HepG2 (cell line): ENCODE measurements around the gene BCKDHB.

Experiments used
- ATF3 ChIP-seq: sonication (generic); formaldehyde crosslinking; IDR thresholded peaks from 2 replicates; pipeline ENCODE4 v1.4.0; 2020; ENCODE audit warnings: missing genetic modification reagents
- DPF2 ChIP-seq: sonication (generic); formaldehyde crosslinking; IDR thresholded peaks from 2 replicates; pipeline ENCODE4 v1.4.0; 2020; ENCODE audit warnings: mild to moderate bottlenecking, low read depth, missing genetic modification reagents, borderline replicate concordance
- MAFG ChIP-seq: sonication (generic); formaldehyde crosslinking; IDR thresholded peaks from 2 replicates; pipeline ENCODE4 v1.5.1; 2020; ENCODE audit warnings: mild to moderate bottlenecking, missing genetic modification reagents
- MYC ChIP-seq: sonication (generic); formaldehyde crosslinking; IDR thresholded peaks from 2 replicates; pipeline ENCODE4 v1.9.0; 2021; ENCODE audit warnings: missing genetic modification reagents, borderline replicate concordance
- POLR2A ChIP-seq, 2 experiments: IDR thresholded peaks; 2 replicates each; pipeline ENCODE4 v1.6.1; 2011; ENCODE audit warnings: low read depth in 2 of 2, low read length in 2 of 2, mild to moderate bottlenecking in 1 of 2, moderate library complexity in 1 of 2; ENCODE audit not compliant: insufficient read depth in 1 of 2
- PRDM15 ChIP-seq: sonication (generic); formaldehyde crosslinking; IDR thresholded peaks from 2 replicates; pipeline ENCODE4 v1.4.0; 2020; ENCODE audit warnings: missing genetic modification reagents
- STAT6 ChIP-seq: sonication (generic); formaldehyde crosslinking; IDR thresholded peaks from 2 replicates; pipeline ENCODE4 v1.4.0; 2020; ENCODE audit warnings: missing genetic modification reagents, mild to moderate bottlenecking, borderline replicate concordance
- YY1 ChIP-seq: IDR thresholded peaks from 2 replicates; pipeline ENCODE4 v1.6.1; 2011; ENCODE audit warnings: low read length, low read depth, moderate library complexity, mild to moderate bottlenecking; ENCODE audit not compliant: insufficient read depth, insufficient replicate concordance
- ZFX ChIP-seq: sonication (generic); formaldehyde crosslinking; IDR thresholded peaks from 2 replicates; pipeline ENCODE4 v1.4.0; 2020; ENCODE audit warnings: mild to moderate bottlenecking, low read depth, missing genetic modification reagents, moderate library complexity
- ZNF263 ChIP-seq: sonication (generic); formaldehyde crosslinking; IDR thresholded peaks from 2 replicates; pipeline ENCODE4 v1.4.0; 2020; ENCODE audit warnings: missing genetic modification reagents
- ZNF792 ChIP-seq: IDR thresholded peaks from 2 replicates; pipeline ENCODE4 v1.6.1; 2016
- TF ChIP-seq, protein P1 (sequence below): sonication (generic); formaldehyde crosslinking; IDR thresholded peaks from 2 replicates; pipeline ENCODE4 v1.8.0; 2022; ENCODE audit warnings: mild to moderate bottlenecking, missing genetic modification reagents, moderate library complexity
- TF ChIP-seq, protein P2 (sequence below): sonication (generic); formaldehyde crosslinking; IDR thresholded peaks from 2 replicates; pipeline ENCODE4 v1.5.0; 2020; ENCODE audit warnings: mild to moderate bottlenecking, missing genetic modification reagents, moderate library complexity

- TF ChIP-seq ZNF792 (CRISPR knock-in tag) (no peak), PRDM15 (CRISPR knock-in tag) (no peak), DPF2 (no peak), MAFG (CRISPR knock-in tag) (no peak), STAT6 (CRISPR knock-in tag) (no peak), ZNF263 (CRISPR knock-in tag) (no peak), YY1 (no peak), ATF3 (no peak), ZFX (CRISPR knock-in tag) (no peak), MYC (CRISPR knock-in tag) (no peak), POLR2A (IDR thresholded peaks at IDR 0.05; ENCODE audit: insufficient read depth in 1 of 2, low read depth in 2 of 2, low read length in 2 of 2) (no peak)
- TF ChIP-seq, protein P1, sequence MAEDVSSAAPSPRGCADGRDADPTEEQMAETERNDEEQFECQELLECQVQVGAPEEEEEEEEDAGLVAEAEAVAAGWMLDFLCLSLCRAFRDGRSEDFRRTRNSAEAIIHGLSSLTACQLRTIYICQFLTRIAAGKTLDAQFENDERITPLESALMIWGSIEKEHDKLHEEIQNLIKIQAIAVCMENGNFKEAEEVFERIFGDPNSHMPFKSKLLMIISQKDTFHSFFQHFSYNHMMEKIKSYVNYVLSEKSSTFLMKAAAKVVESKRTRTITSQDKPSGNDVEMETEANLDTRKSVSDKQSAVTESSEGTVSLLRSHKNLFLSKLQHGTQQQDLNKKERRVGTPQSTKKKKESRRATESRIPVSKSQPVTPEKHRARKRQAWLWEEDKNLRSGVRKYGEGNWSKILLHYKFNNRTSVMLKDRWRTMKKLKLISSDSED (CRISPR knock-in tag): no peak
- TF ChIP-seq, protein P2, sequence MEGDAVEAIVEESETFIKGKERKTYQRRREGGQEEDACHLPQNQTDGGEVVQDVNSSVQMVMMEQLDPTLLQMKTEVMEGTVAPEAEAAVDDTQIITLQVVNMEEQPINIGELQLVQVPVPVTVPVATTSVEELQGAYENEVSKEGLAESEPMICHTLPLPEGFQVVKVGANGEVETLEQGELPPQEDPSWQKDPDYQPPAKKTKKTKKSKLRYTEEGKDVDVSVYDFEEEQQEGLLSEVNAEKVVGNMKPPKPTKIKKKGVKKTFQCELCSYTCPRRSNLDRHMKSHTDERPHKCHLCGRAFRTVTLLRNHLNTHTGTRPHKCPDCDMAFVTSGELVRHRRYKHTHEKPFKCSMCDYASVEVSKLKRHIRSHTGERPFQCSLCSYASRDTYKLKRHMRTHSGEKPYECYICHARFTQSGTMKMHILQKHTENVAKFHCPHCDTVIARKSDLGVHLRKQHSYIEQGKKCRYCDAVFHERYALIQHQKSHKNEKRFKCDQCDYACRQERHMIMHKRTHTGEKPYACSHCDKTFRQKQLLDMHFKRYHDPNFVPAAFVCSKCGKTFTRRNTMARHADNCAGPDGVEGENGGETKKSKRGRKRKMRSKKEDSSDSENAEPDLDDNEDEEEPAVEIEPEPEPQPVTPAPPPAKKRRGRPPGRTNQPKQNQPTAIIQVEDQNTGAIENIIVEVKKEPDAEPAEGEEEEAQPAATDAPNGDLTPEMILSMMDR: no peak
These were observed 237.0 kb downstream of the BCKDHB start for GRCh38 chr6:80343511-80343910.
